ENCODE data around the gene RASSF8. TPM values are rescaled to one million over a fixed set of nuclear protein-coding genes. Genes with fewer than 3 reads are reported as not detected.
A peak's percentile ranks its signal among the peaks of the same experiment; 100 is the strongest.

RASSF8 gene
- polyA plus RNA-seq, 1 donor (not counting 4 experiments of a cell fraction or from before 2014, with no cell fraction given): 10.5 TPM

- Histone ChIP-seq H3K27ac (ENCODE audit: control insufficient read depth, insufficient read depth, low read length) (no peak overlapping the region), H2AFZ (ENCODE audit: control insufficient read depth, low read length) (no peak overlapping the region), H3K4me2 (ENCODE audit: control insufficient read depth, extremely low read depth, insufficient read depth, low read depth, low read length) (no peak overlapping the region), H3K9me3 (ENCODE audit: control insufficient read depth, low read depth, low read length) (no peaks in the 10 kb centered on the region), H3K4me3 (ENCODE audit: control insufficient read depth in 2 of 3, extremely low read depth in 1 of 3, insufficient read depth in 2 of 3, low read depth in 1 of 3, low read length in 3 of 3) (no peak overlapping the region), H3K4me1 (ENCODE audit: control insufficient read depth, extremely low read depth, insufficient read depth, low read length) (peaks cover 8% of the 10 kb centered on the region), H3K36me3 (ENCODE audit: control insufficient read depth in 2 of 2, extremely low read depth in 1 of 2, insufficient read depth in 2 of 2, low read length in 2 of 2) (no peaks in the 10 kb centered on the region), H4K20me1 (ENCODE audit: control insufficient read depth, extremely low read depth, insufficient read depth, low read length) (no peaks in the 10 kb centered on the region), H3K9me1 (ENCODE audit: control insufficient read depth, extremely low read depth, insufficient read depth, low read length) (no peaks in the 10 kb centered on the region), H3K27me3 (ENCODE audit: control insufficient read depth, extremely low read depth, insufficient read depth, low read length) (no peaks in the 10 kb centered on the region), H3K9ac (ENCODE audit: control insufficient read depth, extremely low read depth, insufficient read depth, low read length) (no peak overlapping the region), H3K79me2 (ENCODE audit: control insufficient read depth, insufficient read depth, low read length) (no peaks in the 10 kb centered on the region)
- FAIRE-seq (peak; percentile 71), DNase-seq (ENCODE audit: low read depth, low spot score) (no peak)
- no peak for TF ChIP-seq CTCF (optimal IDR thresholded peaks at IDR 0.05 in 1 of 3, IDR thresholded peaks at IDR 0.05 in 1 of 3, conservative IDR thresholded peaks at IDR 0.05 in 1 of 3; ENCODE audit: extremely low read depth in 1 of 3, insufficient read depth in 2 of 3, low read length in 3 of 3)
- TF ChIP-seq EZH2 (IDR thresholded peaks at IDR 0.05; ENCODE audit: low read length): no peak
- dilution Hi-C loops (cut with MboI; ENCODE audit: extremely low pct_ligation_motif_present, low sequenced_read_pairs): no loop called here
Measured at GRCh38 chr12:26062566-26062965, 104.1 kb downstream of the RASSF8 start.

GRCh38 chr12:26065451-26065850, 107.0 kb downstream of the RASSF8 start:
- Histone ChIP-seq H3K9me3 (ENCODE audit: control insufficient read depth, low read depth, low read length) (no peaks in the 10 kb centered on the region), H3K9ac (ENCODE audit: control insufficient read depth, extremely low read depth, insufficient read depth, low read length) (no peak overlapping the region), H3K27ac (ENCODE audit: control insufficient read depth, insufficient read depth, low read length) (no peak overlapping the region), H3K4me2 (ENCODE audit: control insufficient read depth, extremely low read depth, insufficient read depth, low read depth, low read length) (no peak overlapping the region), H3K79me2 (ENCODE audit: control insufficient read depth, insufficient read depth, low read length) (no peaks in the 10 kb centered on the region), H4K20me1 (ENCODE audit: control insufficient read depth, extremely low read depth, insufficient read depth, low read length) (no peaks in the 10 kb centered on the region), H3K27me3 (ENCODE audit: control insufficient read depth, extremely low read depth, insufficient read depth, low read length) (no peaks in the 10 kb centered on the region), H3K4me1 (ENCODE audit: control insufficient read depth, extremely low read depth, insufficient read depth, low read length) (peaks cover 8% of the 10 kb centered on the region), H2AFZ (ENCODE audit: control insufficient read depth, low read length) (no peak overlapping the region), H3K36me3 (ENCODE audit: control insufficient read depth in 2 of 2, extremely low read depth in 1 of 2, insufficient read depth in 2 of 2, low read length in 2 of 2) (no peaks in the 10 kb centered on the region), H3K9me1 (ENCODE audit: control insufficient read depth, extremely low read depth, insufficient read depth, low read length) (no peaks in the 10 kb centered on the region), H3K4me3 (ENCODE audit: control insufficient read depth in 2 of 3, extremely low read depth in 1 of 3, insufficient read depth in 2 of 3, low read depth in 1 of 3, low read length in 3 of 3) (no peak overlapping the region)
- no peak for TF ChIP-seq CTCF (optimal IDR thresholded peaks at IDR 0.05 in 1 of 3, IDR thresholded peaks at IDR 0.05 in 1 of 3, conservative IDR thresholded peaks at IDR 0.05 in 1 of 3; ENCODE audit: extremely low read depth in 1 of 3, insufficient read depth in 2 of 3, low read length in 3 of 3)
- no peak for TF ChIP-seq EZH2 (IDR thresholded peaks at IDR 0.05; ENCODE audit: low read length)
- dilution Hi-C loops (cut with MboI; ENCODE audit: extremely low pct_ligation_motif_present, low sequenced_read_pairs): no loop called here
- peak; percentile 5 for FAIRE-seq
- DNase-seq (ENCODE audit: low read depth, low spot score): no peak

Measured in keratinocyte (primary cell).